Fibroblast of lung (primary cell): ENCODE measurements around the gene WDR37. TPM values are rescaled to one million over a fixed set of nuclear protein-coding genes. Genes with fewer than 3 reads are reported as not detected.

Experiments used
- DNase-seq, 2 donors: peaks; one replicate each; pipeline versions ENCODE4 v3.0.0 to v3.0.0-alpha.2; 2010; ENCODE audit warnings: low read depth in 2 of 2
- H2AFZ ChIP-seq: 2 replicates; pipeline ENCODE4 v1.5.1; 2012; ENCODE audit warnings: low read length, control low read depth, inconsistent platforms
- H3K27ac ChIP-seq: 2 replicates; pipeline ENCODE4 v1.5.1; 2011; ENCODE audit warnings: low read length, control low read depth; ENCODE audit not compliant: insufficient read depth
- H3K27me3 ChIP-seq: 2 replicates; pipeline ENCODE4 v1.5.1; 2011; ENCODE audit warnings: mild to moderate bottlenecking, low read length; ENCODE audit not compliant: control insufficient read depth, insufficient read depth
- H3K36me3 ChIP-seq: 2 replicates; pipeline ENCODE4 v1.5.1; 2011; ENCODE audit warnings: low read length; ENCODE audit not compliant: control insufficient read depth, insufficient read depth
- H3K4me1 ChIP-seq: 2 replicates; pipeline ENCODE4 v1.5.1; 2011; ENCODE audit warnings: low read length; ENCODE audit not compliant: control insufficient read depth, insufficient read depth; ENCODE audit errors: extremely low read depth
- H3K4me2 ChIP-seq: 2 replicates; pipeline ENCODE4 v1.5.1; 2011; ENCODE audit warnings: low read length, control low read depth; ENCODE audit not compliant: insufficient read depth; ENCODE audit errors: extremely low read depth
- H3K4me3 ChIP-seq, 4 experiments: fragments of 200-600 bp in 1 of 4; sonication (generic) in 1 of 4; replicated peaks in 1 of 4; 2 replicates each; pipeline ENCODE4 v1.5.1; 2011 to 2016; ENCODE audit warnings: low read length in 4 of 4, low read depth in 3 of 4, mild to moderate bottlenecking in 3 of 4, control low read depth in 2 of 4, inconsistent platforms in 1 of 4, mixed read lengths in 1 of 4; ENCODE audit not compliant: insufficient read depth in 1 of 4; ENCODE audit errors: control extremely low read depth in 1 of 4
- H3K79me2 ChIP-seq: 2 replicates; pipeline ENCODE4 v1.5.1; 2012; ENCODE audit warnings: mild to moderate bottlenecking, low read length, inconsistent platforms; ENCODE audit not compliant: control insufficient read depth, insufficient read depth
- H3K9ac ChIP-seq: 2 replicates; pipeline ENCODE4 v1.5.1; 2011; ENCODE audit warnings: mild to moderate bottlenecking, low read length, control low read depth; ENCODE audit not compliant: insufficient read depth
- H3K9me3 ChIP-seq: 2 replicates; pipeline ENCODE4 v1.5.1; 2012; ENCODE audit warnings: low read depth, low read length; ENCODE audit not compliant: control insufficient read depth, insufficient read depth
- H4K20me1 ChIP-seq: 2 replicates; pipeline ENCODE4 v1.5.1; 2011; ENCODE audit warnings: low read length; ENCODE audit not compliant: control insufficient read depth, insufficient read depth; ENCODE audit errors: extremely low read depth
- CTCF ChIP-seq, 2 donors: IDR thresholded peaks in 1 of 2; conservative IDR thresholded peaks in 1 of 2; 1 replicate in 1 of 2; 2 replicates in 1 of 2; pipeline ENCODE4 v1.5.1; 2011 to 2012; ENCODE audit warnings: low read length in 2 of 2, control low read depth in 1 of 2, inconsistent platforms in 1 of 2, low read depth in 1 of 2, mild to moderate bottlenecking in 1 of 2
- EZH2 ChIP-seq: IDR thresholded peaks from 2 replicates; pipeline ENCODE4 v1.5.1; 2012; ENCODE audit warnings: low read length, control low read depth, mild to moderate bottlenecking; ENCODE audit errors: missing control alignments
- polyA minus RNA-seq: library from RNA; depleted of rRNA, polyadenylated mRNA; stranded (reverse); fragments of >200 nt; gene quantifications from 2 replicates; pipeline ENCODE4 v1.2.3, GENCODE V29; 2011; ENCODE audit warnings: low replicate concordance
- polyA plus RNA-seq, 2 donors: library from polyadenylated mRNA; depleted of rRNA in 1 of 2; stranded (reverse) in 1 of 2; unstranded in 1 of 2; fragments of >200 nt; gene quantifications; 2 replicates each; pipeline ENCODE4 v1.2.1, GENCODE V29; 2011 to 2012; ENCODE audit warnings: missing spikeins in 1 of 2
- total RNA-seq: library from RNA; depleted of rRNA; stranded (reverse); fragments of >200 nt; gene quantifications from 2 replicates; pipeline ENCODE4 v1.2.1, GENCODE V29; 2014

Gene WDR37
- 9.8 and 13.0 TPM in 2 replicates for total RNA-seq
- polyA plus RNA-seq = 15.8 and 17.2 TPM in 2 replicates
- 11.0 and 12.2 TPM in 2 replicates for polyA plus RNA-seq (2012)
- 47.1 and 56.1 TPM in 2 replicates for polyA minus RNA-seq

- Histone ChIP-seq H2AFZ (peak within 1 kb of the TSS; percentile 57), H4K20me1 (no peaks in the 10 kb centered on the region), H3K4me2 (peak within 1 kb of the TSS; percentile 88), H3K4me3 (peak within 1 kb of the TSS; percentile 92 to 98 (median 94)), H3K27ac (peak within 1 kb of the TSS; percentile 99), H3K36me3 (peaks cover 3% of the 10 kb centered on the region), H3K9ac (peak within 1 kb of the TSS; percentile 100), H3K9me3 (no peaks in the 10 kb centered on the region), H3K79me2 (peaks cover 84% of the 10 kb centered on the region), H3K4me1 (peaks cover 4% of the 10 kb centered on the region), H3K27me3 (no peaks in the 10 kb centered on the region)
- peak; percentile 88 to 90 for DNase-seq
- no peak for TF ChIP-seq EZH2
- TF ChIP-seq CTCF (conservative IDR thresholded peaks at IDR 0.05 in 1 of 2, IDR thresholded peaks at IDR 0.05 in 1 of 2; ENCODE audit: low read depth in 1 of 2, low read length in 2 of 2) = no peak
These were observed at the start of gene WDR37 for GRCh38 chr10:1056326-1057105. TSS of gene WDR37 (plus strand) at chr10:1056385. CDS start at chr10:1072156, 15,771 bp downstream.

DNA sequence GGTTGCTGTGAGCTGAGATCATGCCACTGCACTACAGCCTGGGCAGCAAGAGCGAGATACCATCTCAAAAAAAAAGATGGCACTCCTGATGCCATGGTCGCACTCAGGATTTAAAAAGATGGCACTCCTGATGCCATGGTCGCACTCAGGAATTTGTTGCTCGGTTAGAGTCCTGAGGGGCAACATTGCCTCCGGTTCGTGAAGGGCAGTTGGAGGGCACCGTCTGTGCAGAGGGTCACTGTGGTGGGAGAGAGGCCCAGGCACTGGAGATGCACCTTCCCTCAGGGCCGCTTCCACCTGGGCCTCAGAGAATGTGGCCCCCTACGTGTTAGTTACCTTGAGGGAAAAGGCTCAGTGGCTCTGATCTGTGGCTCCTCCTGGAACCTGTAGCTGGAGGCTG is 49.6 kb upstream of the WDR37 start:
- no peak for TF ChIP-seq EZH2
- no peak for TF ChIP-seq CTCF (conservative IDR thresholded peaks at IDR 0.05 in 1 of 2, IDR thresholded peaks at IDR 0.05 in 1 of 2; ENCODE audit: low read depth in 1 of 2, low read length in 2 of 2)
- Histone ChIP-seq H3K36me3 (peaks cover 31% of the 10 kb centered on the region), H3K4me1 (no peaks in the 10 kb centered on the region), H3K4me3 (no peak overlapping the region), H3K4me2 (no peak overlapping the region), H3K79me2 (peaks cover 8% of the 10 kb centered on the region), H3K27ac (no peak overlapping the region), H4K20me1 (no peaks in the 10 kb centered on the region), H3K27me3 (no peaks in the 10 kb centered on the region), H3K9me3 (no peaks in the 10 kb centered on the region), H3K9ac (no peak overlapping the region), H2AFZ (no peak overlapping the region)
- DNase-seq = no peak

GRCh38 chr10:1007583-1007982 is 48.6 kb upstream of the WDR37 start:
- Histone ChIP-seq H3K27ac (no peak overlapping the region), H3K9me3 (no peaks in the 10 kb centered on the region), H2AFZ (no peak overlapping the region), H3K27me3 (no peaks in the 10 kb centered on the region), H3K9ac (no peak overlapping the region), H3K4me1 (no peaks in the 10 kb centered on the region), H3K4me2 (no peak overlapping the region), H3K4me3 (no peak overlapping the region), H4K20me1 (no peaks in the 10 kb centered on the region), H3K36me3 (peaks cover 33% of the 10 kb centered on the region), H3K79me2 (peaks cover 4% of the 10 kb centered on the region)
- DNase-seq = no peak
- TF ChIP-seq EZH2 = no peak
